ENCODE data around the gene CSHL1. TPM values are rescaled to one million over a fixed set of nuclear protein-coding genes. Genes with fewer than 3 reads are reported as not detected.
A peak's percentile ranks its signal among the peaks of the same experiment; 100 is the strongest.
"Not testable (repeated sequence)": the region's sequence is repeated elsewhere in the genome, so short reads cannot be mapped to it uniquely, and the experiment has no call there.

Gene CSHL1
- total and polyA plus RNA-seq, 3 experiments from 2014 or later = not detected

DNA sequence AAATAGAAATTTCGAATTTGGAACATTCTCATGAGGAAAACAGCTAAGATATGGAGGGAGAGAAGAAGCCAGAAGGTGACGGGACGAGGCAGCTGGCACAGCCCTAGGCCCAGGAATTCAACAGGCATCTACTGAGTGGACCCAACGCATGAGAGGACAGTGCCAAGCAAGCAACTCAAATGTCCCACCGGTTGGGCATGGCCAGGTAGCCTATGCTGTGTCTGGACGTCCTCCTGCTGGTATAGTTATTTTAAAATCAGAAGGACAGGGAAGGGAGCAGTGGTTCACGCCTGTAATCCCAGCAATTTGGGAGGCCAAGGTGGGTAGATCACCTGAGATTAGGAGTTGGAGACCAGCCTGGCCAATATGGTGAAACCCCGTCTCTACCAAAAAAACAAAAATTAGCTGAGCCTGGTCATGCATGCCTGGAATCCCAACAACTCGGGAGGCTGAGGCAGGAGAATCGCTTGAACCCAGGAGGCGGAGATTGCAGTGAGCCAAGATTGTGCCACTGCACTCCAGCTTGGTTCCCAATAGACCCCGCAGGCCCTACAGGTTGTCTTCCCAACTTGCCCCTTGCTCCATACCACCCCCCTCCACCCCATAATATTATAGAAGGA lies 5.6 kb upstream of the CSHL1 start:
- H3K9me3 Mint-ChIP-seq = no peaks in the 10 kb centered on the region
- CTCF ChIA-PET = interaction anchor here (1.2 to 15.5 kb wide), 6 partner anchors 12 to 217 kb away, joined by 3 to 212 read pairs (median 8); partner anchors contain the start of gene ICAM2
- Histone ChIP-seq H3K36me3 (ENCODE audit: insufficient read depth, low read length) (no peaks in the 10 kb centered on the region), H3K9me3 (ENCODE audit: low read length) (no peaks in the 10 kb centered on the region), H3K27me3 (ENCODE audit: insufficient read depth, low read length, poor library complexity, severe bottlenecking) (no peaks in the 10 kb centered on the region), H3K27ac (ENCODE audit: low read depth, low read length) (no peak overlapping the region), H3K4me1 (ENCODE audit: insufficient read depth, low read length) (peaks cover 8% of the 10 kb centered on the region), H3K4me3 (ENCODE audit: low read length) (no peak overlapping the region)
- H3K4me3 Mint-ChIP-seq = no peak overlapping the region
- peaks cover 6 to 10% (median 10%) of the 10 kb centered on the region in 3 donors for H3K4me1 Mint-ChIP-seq
- POLR2A ChIA-PET = no interaction called here
- H3K36me3 Mint-ChIP-seq = no peaks in the 10 kb centered on the region
- peaks cover 0 to 3% of the 10 kb centered on the region in 2 donors for H3K27me3 Mint-ChIP-seq
- DNase-seq = no peak
- H3K27ac Mint-ChIP-seq = no peak overlapping the region

DNA sequence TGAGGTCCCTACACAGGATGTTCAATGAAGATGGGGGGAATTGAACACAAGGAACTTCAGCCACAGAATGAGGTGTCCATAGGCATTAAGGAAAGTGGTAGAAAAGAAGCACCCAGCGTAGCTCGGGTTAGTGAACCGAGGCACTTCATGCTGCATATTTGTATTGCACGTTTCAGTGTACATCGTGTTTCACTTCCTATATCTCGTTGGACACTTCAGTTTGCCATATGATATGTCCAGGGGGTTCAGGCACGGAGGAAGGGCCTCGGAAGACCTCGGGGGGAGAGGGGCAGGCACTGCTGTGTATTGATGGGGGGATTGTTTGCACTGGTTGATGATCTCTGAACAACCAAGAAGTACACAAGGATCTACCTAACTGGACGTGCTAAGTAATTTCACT lies 4.7 kb upstream of the CSHL1 start:
- H3K4me3 ChIP-seq (ENCODE audit: low read length); H3K9me3 ChIP-seq (ENCODE audit: low read length); H3K4me1 ChIP-seq (ENCODE audit: insufficient read depth, low read length); H3K36me3 Mint-ChIP-seq; H3K27ac ChIP-seq (ENCODE audit: low read depth, low read length); H3K36me3 ChIP-seq (ENCODE audit: insufficient read depth, low read length); H3K9me3 Mint-ChIP-seq; POLR2A ChIA-PET; H3K4me3 Mint-ChIP-seq; H3K27me3 Mint-ChIP-seq; H3K27me3 ChIP-seq (ENCODE audit: insufficient read depth, low read length, poor library complexity, severe bottlenecking); DNase-seq; H3K27ac Mint-ChIP-seq: not testable (repeated sequence)
- H3K4me1 Mint-ChIP-seq = peaks cover 8 to 10% (median 10%) of the 10 kb centered on the region in 3 donors
- CTCF ChIA-PET = interaction anchor here (1.2 to 15.5 kb wide), 4 partner anchors 14 to 218 kb away, joined by 3 to 212 read pairs (median 7); partner anchors contain the start of gene ICAM2

DNA sequence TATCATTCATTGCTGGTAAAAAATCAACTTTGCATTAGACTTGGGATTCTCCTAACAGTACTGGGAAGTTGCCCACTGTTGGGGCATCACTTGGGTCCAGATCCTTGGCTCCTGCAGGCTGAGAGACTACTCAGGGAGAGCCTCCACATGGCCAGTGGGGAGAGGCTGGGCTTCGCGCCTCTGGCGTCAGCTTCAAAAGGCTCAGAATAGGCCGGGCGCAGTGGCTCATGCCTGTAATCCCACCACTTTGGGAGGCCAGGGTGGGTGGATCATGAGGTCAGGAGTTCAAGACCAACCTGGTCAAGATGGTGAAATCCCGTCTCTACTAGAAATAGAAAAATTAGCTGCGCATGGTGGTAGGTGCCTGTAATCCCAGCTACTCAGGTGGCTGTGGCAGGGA lies 3.4 kb upstream of the CSHL1 start:
- Mint-ChIP-seq H3K9me3 (no peaks in the 10 kb centered on the region), H3K27me3 (peaks cover 1 to 3% of the 10 kb centered on the region in 2 donors), H3K4me3 (no peak overlapping the region), H3K36me3 (no peaks in the 10 kb centered on the region), H3K27ac (no peak overlapping the region), H3K4me1 (peaks cover 6 to 7% (median 6%) of the 10 kb centered on the region in 3 donors)
- Histone ChIP-seq H3K27ac (ENCODE audit: low read depth, low read length) (no peak overlapping the region), H3K4me1 (ENCODE audit: insufficient read depth, low read length) (peaks cover 6% of the 10 kb centered on the region), H3K9me3 (ENCODE audit: low read length) (no peaks in the 10 kb centered on the region), H3K27me3 (ENCODE audit: insufficient read depth, low read length, poor library complexity, severe bottlenecking) (no peaks in the 10 kb centered on the region), H3K4me3 (ENCODE audit: low read length) (no peak overlapping the region), H3K36me3 (ENCODE audit: insufficient read depth, low read length) (no peaks in the 10 kb centered on the region)
- DNase-seq = no peak
- POLR2A ChIA-PET = no interaction called here
- CTCF ChIA-PET = interaction anchor here (2.8 to 15.5 kb wide), 2 partner anchors 113 to 219 kb away, joined by 11 to 212 read pairs; no protein-coding TSS in a partner anchor

DNA sequence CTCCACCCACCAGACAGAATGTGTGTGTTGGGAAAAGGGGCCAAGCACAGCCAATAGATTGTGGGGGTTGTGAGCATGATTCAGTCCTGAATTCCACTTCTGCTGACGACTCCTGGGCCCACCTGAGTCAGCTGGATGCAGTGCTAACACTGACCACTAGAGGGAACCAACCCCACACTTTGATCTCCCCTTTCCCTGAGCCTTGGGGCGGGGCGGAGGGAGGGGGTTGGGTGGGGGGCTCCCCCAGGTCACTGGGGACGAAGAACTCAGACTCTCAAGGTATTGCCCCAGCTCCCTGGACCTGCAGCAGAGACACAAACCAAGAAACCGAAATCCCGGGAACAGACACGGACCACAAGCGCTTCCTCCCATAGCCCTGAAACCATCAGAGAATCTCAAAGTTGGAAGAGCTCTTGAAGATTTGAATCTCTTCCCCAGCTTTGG lies 621 bp upstream of the CSHL1 start:
- H3K4me1 ChIP-seq (ENCODE audit: insufficient read depth, low read length) = no peaks in the 10 kb centered on the region
- no peaks in the 10 kb centered on the region for H3K27me3 ChIP-seq (ENCODE audit: insufficient read depth, low read length, poor library complexity, severe bottlenecking)
- no peaks in the 10 kb centered on the region for H3K36me3 Mint-ChIP-seq
- peak; percentile 51 to 75 (median 58) for DNase-seq
- no peak overlapping the region for H3K4me3 ChIP-seq (ENCODE audit: low read length)
- peaks cover 0 to 1% of the 10 kb centered on the region in 2 donors for H3K27me3 Mint-ChIP-seq
- H3K9me3 Mint-ChIP-seq = no peaks in the 10 kb centered on the region
- H3K4me3 Mint-ChIP-seq = no peak overlapping the region
- ChIA-PET POLR2A (interaction anchor here (0.6 kb wide), 2 partner anchors 118 to 187 kb away, joined by 3 to 10 read pairs; no protein-coding TSS in a partner anchor), CTCF (interaction anchor here (0.8 to 15.5 kb wide), 16 partner anchors 8 to 369 kb away, joined by 3 to 212 read pairs (median 6); partner anchors contain the start of gene GH1)
- no peak overlapping the region for H3K27ac ChIP-seq (ENCODE audit: low read depth, low read length)
- H3K36me3 ChIP-seq (ENCODE audit: insufficient read depth, low read length) = no peaks in the 10 kb centered on the region
- H3K4me1 Mint-ChIP-seq = peaks cover 0 to 2% (median 0%) of the 10 kb centered on the region in 3 donors
- no peaks in the 10 kb centered on the region for H3K9me3 ChIP-seq (ENCODE audit: low read length)
- H3K27ac Mint-ChIP-seq = peak overlapping the region in 1 of 8 donors; percentile 17

DNA sequence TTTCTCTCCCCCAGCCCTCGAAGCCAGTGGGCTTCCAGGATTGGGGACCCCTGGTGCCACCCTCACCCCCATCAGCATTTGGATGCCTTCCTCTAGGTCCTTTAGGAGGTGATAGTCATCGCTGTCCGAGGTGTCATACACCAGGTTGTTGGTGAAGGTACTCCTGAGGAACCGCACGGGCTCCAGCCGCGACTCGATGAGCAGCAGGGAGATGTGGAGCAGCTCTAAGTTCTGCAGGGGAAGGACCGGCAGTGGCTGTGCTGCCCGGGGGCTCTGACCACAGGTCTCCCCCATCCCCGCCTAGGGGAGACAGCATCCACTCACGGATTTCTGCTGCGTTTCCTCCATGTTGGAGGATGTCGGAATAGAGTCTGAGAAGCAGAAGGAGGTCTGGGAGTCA lies 962 bp downstream of the CSHL1 start:
- ChIA-PET POLR2A (no interaction called here), CTCF (interaction anchor here (1.6 to 15.5 kb wide), 7 partner anchors 8 to 224 kb away, joined by 6 to 212 read pairs (median 11); partner anchors contain the start of gene GH1)
- Mint-ChIP-seq H3K36me3 (no peaks in the 10 kb centered on the region), H3K4me3 (no peak overlapping the region), H3K27me3 (peaks cover 0 to 1% of the 10 kb centered on the region in 2 donors), H3K9me3 (no peaks in the 10 kb centered on the region), H3K27ac (no peak overlapping the region), H3K4me1 (peaks cover 0 to 2% (median 0%) of the 10 kb centered on the region in 3 donors)
- H3K27ac ChIP-seq (ENCODE audit: low read depth, low read length) = no peak overlapping the region
- H3K4me1 ChIP-seq (ENCODE audit: insufficient read depth, low read length) = no peaks in the 10 kb centered on the region
- no peaks in the 10 kb centered on the region for H3K27me3 ChIP-seq (ENCODE audit: insufficient read depth, low read length, poor library complexity, severe bottlenecking)
- no peaks in the 10 kb centered on the region for H3K9me3 ChIP-seq (ENCODE audit: low read length)
- no peak overlapping the region for H3K4me3 ChIP-seq (ENCODE audit: low read length)
- no peak for DNase-seq
- H3K36me3 ChIP-seq (ENCODE audit: insufficient read depth, low read length) = no peaks in the 10 kb centered on the region

DNA sequence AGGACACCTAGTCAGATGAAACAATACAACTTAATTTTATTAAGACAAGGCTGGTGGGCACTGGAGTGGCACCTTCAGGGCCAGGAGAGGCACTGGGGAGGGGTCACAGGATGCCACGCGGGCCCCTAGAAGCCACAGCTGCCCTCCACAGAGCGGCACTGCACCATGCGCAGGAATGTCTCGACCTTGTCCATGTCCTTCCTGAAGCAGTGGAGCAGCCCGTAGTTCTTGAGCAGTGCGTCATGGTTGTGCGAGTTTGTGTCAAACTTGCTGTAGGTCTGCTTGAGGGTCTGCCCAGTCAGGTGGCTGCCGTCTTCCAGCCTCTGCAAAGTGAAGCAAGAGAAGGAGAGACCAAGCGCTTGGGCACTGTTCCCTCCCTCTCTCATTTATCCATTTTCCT lies 1.5 kb downstream of the CSHL1 start:
- H3K4me1 Mint-ChIP-seq; H3K27ac ChIP-seq (ENCODE audit: low read depth, low read length); POLR2A ChIA-PET; H3K27me3 Mint-ChIP-seq; H3K36me3 Mint-ChIP-seq; H3K9me3 ChIP-seq (ENCODE audit: low read length); H3K27ac Mint-ChIP-seq; H3K4me1 ChIP-seq (ENCODE audit: insufficient read depth, low read length); H3K27me3 ChIP-seq (ENCODE audit: insufficient read depth, low read length, poor library complexity, severe bottlenecking); H3K9me3 Mint-ChIP-seq; H3K36me3 ChIP-seq (ENCODE audit: insufficient read depth, low read length); H3K4me3 ChIP-seq (ENCODE audit: low read length); DNase-seq; H3K4me3 Mint-ChIP-seq: not testable (repeated sequence)
- CTCF ChIA-PET = interaction anchor here (15.5 kb wide), 1 partner anchor 118 kb away, joined by 212 read pairs; no protein-coding TSS in a partner anchor

DNA sequence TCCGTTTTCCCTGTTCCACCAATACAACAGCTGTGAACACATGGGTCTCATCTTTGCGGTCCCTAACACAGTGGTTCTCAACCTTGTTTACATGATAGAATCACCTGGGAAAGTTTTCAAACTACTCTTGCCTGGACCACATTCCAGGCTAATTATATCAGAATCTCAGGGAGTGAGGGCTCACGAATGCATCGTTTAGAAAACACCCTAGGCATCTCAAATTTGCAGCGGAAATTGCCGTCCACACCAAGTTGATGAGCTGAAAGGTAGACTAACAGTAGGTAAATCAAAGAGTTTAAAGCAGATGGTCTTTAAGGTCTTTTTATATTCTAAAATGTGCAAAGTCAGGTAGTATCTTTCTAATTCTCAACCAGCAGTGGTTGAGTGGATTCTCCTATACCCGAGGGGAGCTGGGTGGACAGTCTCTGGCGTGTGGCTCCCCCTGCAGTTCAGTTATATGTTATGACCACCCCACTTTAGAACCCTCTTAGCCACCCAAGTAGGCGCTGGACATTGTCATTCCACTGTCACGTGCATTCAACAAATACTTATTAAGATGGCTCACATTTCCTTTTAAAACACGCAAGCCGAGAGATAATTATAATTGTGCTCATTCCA lies 3.8 kb downstream of the CSHL1 start:
- H3K27me3 ChIP-seq (ENCODE audit: insufficient read depth, low read length, poor library complexity, severe bottlenecking); H3K4me3 ChIP-seq (ENCODE audit: low read length); POLR2A ChIA-PET; H3K9me3 Mint-ChIP-seq; H3K4me3 Mint-ChIP-seq; H3K4me1 ChIP-seq (ENCODE audit: insufficient read depth, low read length); H3K36me3 ChIP-seq (ENCODE audit: insufficient read depth, low read length); H3K36me3 Mint-ChIP-seq; H3K9me3 ChIP-seq (ENCODE audit: low read length); H3K27ac ChIP-seq (ENCODE audit: low read depth, low read length); H3K4me1 Mint-ChIP-seq; H3K27ac Mint-ChIP-seq; H3K27me3 Mint-ChIP-seq; DNase-seq: not testable (repeated sequence)
- CTCF ChIA-PET = interaction anchor here (0.8 to 1.3 kb wide), 3 partner anchors 13 to 113 kb away, joined by 3 read pairs; partner anchors contain the start of gene ICAM2

DNA sequence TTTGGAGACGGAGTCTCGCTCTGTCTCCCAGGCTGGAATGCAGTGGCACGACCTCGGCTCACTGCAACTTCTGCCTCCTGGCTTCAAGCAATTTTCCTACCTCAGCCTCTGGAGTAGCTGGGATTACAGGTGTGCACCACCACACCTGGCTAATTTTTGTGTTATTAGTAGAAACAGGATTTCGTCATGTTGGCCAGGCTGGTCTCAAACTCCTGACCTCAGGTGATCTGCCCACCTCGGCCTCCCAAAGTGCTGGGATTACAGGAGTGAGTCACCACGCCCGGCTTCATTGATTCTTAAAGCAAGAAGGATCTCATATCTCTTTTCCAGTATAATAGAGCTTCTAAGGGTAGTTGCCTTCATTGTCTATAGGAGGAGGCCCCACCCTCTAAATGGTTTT lies 6.3 kb downstream of the CSHL1 start:
- H3K36me3 Mint-ChIP-seq; H3K9me3 ChIP-seq (ENCODE audit: low read length); H3K27me3 ChIP-seq (ENCODE audit: insufficient read depth, low read length, poor library complexity, severe bottlenecking); H3K27ac Mint-ChIP-seq; H3K4me1 Mint-ChIP-seq; H3K4me3 Mint-ChIP-seq; H3K9me3 Mint-ChIP-seq; H3K4me3 ChIP-seq (ENCODE audit: low read length); DNase-seq; H3K27me3 Mint-ChIP-seq; H3K4me1 ChIP-seq (ENCODE audit: insufficient read depth, low read length); H3K36me3 ChIP-seq (ENCODE audit: insufficient read depth, low read length); H3K27ac ChIP-seq (ENCODE audit: low read depth, low read length): not testable (repeated sequence)
- ChIA-PET CTCF (interaction anchor here (1.1 to 3.5 kb wide), 9 partner anchors 13 to 241 kb away, joined by 3 to 14 read pairs (median 6); partner anchors contain the start of genes ERN1 and GH1), POLR2A (interaction anchor here (0.7 kb wide), 1 partner anchor 126 kb away, joined by 6 read pairs; no protein-coding TSS in a partner anchor)
